ENCODE results near the gene FCGBP.

DNA sequence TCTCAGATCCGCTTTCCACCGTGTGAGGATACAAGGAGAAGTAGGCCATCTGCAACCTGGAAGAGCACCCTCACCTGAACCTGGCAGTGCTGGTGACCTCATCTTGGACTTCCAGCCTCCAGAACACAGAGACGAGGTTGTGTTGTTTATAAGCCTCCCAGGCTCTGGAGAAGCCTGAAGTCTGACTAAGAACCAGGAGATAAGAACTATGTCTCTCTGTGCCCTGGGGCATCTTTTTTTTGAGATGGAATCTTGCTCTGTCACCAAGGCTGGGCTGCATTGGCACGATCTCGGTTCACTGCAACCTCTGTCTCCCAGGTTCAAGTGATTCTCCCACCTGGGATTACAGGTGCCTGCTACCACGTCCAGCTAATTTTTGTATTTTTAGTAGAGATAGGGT lies 14.5 kb downstream of the FCGBP start:
- TF ChIP-seq, protein P1, sequence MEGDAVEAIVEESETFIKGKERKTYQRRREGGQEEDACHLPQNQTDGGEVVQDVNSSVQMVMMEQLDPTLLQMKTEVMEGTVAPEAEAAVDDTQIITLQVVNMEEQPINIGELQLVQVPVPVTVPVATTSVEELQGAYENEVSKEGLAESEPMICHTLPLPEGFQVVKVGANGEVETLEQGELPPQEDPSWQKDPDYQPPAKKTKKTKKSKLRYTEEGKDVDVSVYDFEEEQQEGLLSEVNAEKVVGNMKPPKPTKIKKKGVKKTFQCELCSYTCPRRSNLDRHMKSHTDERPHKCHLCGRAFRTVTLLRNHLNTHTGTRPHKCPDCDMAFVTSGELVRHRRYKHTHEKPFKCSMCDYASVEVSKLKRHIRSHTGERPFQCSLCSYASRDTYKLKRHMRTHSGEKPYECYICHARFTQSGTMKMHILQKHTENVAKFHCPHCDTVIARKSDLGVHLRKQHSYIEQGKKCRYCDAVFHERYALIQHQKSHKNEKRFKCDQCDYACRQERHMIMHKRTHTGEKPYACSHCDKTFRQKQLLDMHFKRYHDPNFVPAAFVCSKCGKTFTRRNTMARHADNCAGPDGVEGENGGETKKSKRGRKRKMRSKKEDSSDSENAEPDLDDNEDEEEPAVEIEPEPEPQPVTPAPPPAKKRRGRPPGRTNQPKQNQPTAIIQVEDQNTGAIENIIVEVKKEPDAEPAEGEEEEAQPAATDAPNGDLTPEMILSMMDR (IDR thresholded peaks at IDR 0.05; ENCODE audit: low read depth, low read length): no peak
- no peak for TF ChIP-seq POLR2A (IDR thresholded peaks at IDR 0.05; ENCODE audit: extremely low read depth, insufficient read length)
